Astrocyte of the spinal cord (primary cell): ENCODE results near the gene GRIN3A.
A peak's percentile ranks its signal among the peaks of the same experiment; 100 is the strongest.

Experiments used
- DNase-seq: peaks from one replicate; pipeline ENCODE4 v3.0.0; 2011; ENCODE audit warnings: low read depth, low spot score
- H3K4me3 ChIP-seq: 2 replicates; pipeline ENCODE4 v1.5.1; 2011; ENCODE audit warnings: low read depth, mild to moderate bottlenecking, low read length, moderate library complexity
- in situ Hi-C: cut with HindIII; loops from 2 replicates; pipeline ENCODE4 v1.10.0; 2017; ENCODE audit warnings: low sequenced_read_pairs
- TF ChIP-seq, protein P1 (sequence below): IDR thresholded peaks from 2 replicates; pipeline ENCODE4 v1.5.1; 2012; ENCODE audit warnings: low read depth, mild to moderate bottlenecking, low read length, inconsistent platforms

GRIN3A gene

DNA sequence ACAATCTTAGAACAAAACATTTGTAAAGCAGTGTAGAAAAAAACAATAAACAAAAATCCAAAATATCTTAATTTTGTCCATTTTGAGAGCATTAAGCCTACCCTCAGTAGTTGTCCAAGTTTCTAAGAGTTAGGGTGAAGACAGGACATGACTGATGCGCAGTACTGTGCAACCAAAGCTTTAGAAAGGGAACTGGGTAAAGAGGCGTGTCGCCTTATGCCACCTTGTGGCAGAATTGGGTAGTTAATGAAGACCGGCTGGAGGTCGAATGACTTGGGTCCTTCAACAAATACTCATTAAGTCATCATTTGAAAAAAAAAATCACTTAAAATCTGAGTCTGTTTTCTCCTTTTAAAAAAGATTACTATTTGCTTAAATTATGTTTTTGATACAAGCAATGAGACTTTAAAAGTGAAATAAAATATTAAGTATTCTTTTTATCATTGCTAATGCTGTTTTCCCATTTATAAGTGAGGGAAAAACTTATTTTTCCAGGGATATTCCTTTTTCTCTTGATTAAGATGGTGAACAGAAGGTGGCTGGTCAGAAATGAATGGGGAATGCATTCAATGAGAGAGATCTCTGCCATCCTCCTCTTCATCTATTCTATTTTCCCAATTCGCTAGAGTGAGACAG is 208.3 kb downstream of the GRIN3A start:
- TF ChIP-seq, protein P1, sequence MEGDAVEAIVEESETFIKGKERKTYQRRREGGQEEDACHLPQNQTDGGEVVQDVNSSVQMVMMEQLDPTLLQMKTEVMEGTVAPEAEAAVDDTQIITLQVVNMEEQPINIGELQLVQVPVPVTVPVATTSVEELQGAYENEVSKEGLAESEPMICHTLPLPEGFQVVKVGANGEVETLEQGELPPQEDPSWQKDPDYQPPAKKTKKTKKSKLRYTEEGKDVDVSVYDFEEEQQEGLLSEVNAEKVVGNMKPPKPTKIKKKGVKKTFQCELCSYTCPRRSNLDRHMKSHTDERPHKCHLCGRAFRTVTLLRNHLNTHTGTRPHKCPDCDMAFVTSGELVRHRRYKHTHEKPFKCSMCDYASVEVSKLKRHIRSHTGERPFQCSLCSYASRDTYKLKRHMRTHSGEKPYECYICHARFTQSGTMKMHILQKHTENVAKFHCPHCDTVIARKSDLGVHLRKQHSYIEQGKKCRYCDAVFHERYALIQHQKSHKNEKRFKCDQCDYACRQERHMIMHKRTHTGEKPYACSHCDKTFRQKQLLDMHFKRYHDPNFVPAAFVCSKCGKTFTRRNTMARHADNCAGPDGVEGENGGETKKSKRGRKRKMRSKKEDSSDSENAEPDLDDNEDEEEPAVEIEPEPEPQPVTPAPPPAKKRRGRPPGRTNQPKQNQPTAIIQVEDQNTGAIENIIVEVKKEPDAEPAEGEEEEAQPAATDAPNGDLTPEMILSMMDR = peak; percentile 83

DNA sequence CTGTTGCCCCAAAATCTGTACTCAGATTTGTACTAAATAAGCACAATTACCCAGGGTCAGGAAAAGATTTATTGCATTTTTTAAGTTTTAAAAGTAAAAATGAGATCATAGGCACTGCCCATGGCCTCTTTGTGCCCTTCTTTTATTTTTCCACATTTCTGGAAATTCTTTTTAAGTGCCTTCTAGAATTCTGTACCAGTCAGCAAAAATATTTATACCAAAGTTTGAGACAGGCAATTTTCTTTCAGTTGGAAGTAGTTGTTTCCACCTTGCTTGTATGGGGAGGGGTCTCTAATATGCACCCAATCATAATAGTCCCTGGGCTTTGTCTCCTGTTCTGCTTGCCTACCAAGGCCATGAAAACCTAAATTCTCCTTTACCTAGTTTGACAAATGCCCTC is 210.4 kb downstream of the GRIN3A start:
- H3K4me3 ChIP-seq = no peak overlapping the region
- in situ Hi-C loops = no loop called here
- no peak for DNase-seq
- TF ChIP-seq, protein P1 = no peak

More for the DNA sequence above, 208.3 kb downstream of the GRIN3A start:
- DNase-seq = peak; percentile 79
- in situ Hi-C loops = loop anchor here (10.0 kb wide), 1 partner anchor 75 kb away; no protein-coding TSS in a partner anchor
- no peak overlapping the region for H3K4me3 ChIP-seq

DNA sequence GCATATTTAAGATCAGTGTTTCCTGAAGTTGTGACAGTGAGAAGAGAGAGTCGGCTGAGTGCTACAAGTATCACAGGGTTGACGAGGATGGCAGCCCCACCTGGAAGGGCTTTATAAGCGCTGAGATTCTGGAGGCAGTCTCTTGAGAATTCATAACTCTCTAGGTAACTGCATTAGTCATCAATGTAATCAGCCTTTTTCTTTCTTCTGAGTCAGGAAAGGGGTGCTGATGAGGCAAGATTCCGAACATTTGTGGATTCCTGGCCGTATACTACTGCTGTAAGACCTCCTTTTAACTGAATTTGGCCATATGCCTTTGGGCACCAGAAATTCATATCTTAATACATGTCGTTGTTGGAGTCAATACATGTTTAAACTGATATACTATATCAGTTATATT is 211.4 kb downstream of the GRIN3A start:
- in situ Hi-C loops = no loop called here
- DNase-seq = no peak
- TF ChIP-seq, protein P1 = no peak
- no peak overlapping the region for H3K4me3 ChIP-seq

DNA sequence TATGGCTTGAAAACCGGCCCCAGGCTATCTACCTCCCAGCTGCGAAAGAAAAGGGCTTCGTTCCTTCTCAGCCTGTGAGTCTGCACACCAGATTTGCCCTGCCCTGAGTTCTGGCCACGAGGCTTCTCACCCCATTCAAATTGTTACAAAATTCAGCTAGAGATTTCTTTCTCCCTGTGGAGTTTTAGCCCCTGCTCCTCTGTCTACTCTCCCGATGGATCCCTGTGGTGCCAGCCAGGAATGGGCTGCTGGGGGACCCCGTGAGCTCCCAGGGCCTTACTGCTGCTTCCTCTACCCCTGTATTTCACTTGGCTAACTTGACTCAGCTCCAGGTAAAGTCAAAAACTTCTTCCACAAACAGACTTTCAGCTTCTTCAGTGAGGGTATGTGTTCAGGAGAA is 214.1 kb downstream of the GRIN3A start:
- DNase-seq = no peak

More for the DNA sequence above, 214.1 kb downstream of the GRIN3A start:
- TF ChIP-seq, protein P1 = no peak
- H3K4me3 ChIP-seq = no peak overlapping the region
- in situ Hi-C loops = no loop called here
